Caco-2 (cell line): ENCODE measurements around the gene MRPL45. TPM values are rescaled to one million over a fixed set of nuclear protein-coding genes. Genes with fewer than 3 reads are reported as not detected.

Source experiments
- BruUV-seq: library from RNA; stranded (reverse); fragments of 400-500 nt; replicated peaks from 2 replicates; lab custom pipeline; 2021; lab: Mats Ljungman, UMichigan
- CTCF ChIA-PET: fragments of 300-600 bp; sonication (Branson Sonifier 250); formaldehyde crosslinking; loops from one replicate; lab custom pipeline; 2022; ENCODE audit warnings: antibody characterized with exemption; lab: Charles Lee
- POLR2A ChIA-PET: fragments of 300-600 bp; sonication (Branson Sonifier 250); formaldehyde crosslinking; loops from one replicate; lab custom pipeline; 2022; ENCODE audit warnings: antibody characterized with exemption; lab: Charles Lee
- DNase-seq, 2 experiments: peaks; one replicate each; pipeline versions ENCODE4 v3.0.0 to v3.0.0-alpha.2; 2020 to 2022
- H3K27me3 ChIP-seq: replicated peaks from 2 replicates; pipeline ENCODE4 v1.6.0; 2011; ENCODE audit warnings: low read length; ENCODE audit not compliant: control insufficient read depth, insufficient read depth
- H3K36me3 ChIP-seq: 2 replicates; pipeline ENCODE4 v1.5.1; 2011; ENCODE audit warnings: low read length; ENCODE audit not compliant: control insufficient read depth, insufficient read depth
- H3K4me1 ChIP-seq: fragments of 250-450 bp; sonication (Bioruptor Pico); 2 replicates; pipeline ENCODE4 v1.5.1; 2020; ENCODE audit warnings: mild to moderate bottlenecking
- H3K4me3 ChIP-seq: 2 replicates; pipeline ENCODE4 v1.5.1; 2011; ENCODE audit warnings: low read depth, mild to moderate bottlenecking, control low read depth, low read length
- H3K9me3 ChIP-seq: fragments of 250-450 bp; sonication (Bioruptor Pico); 2 replicates; pipeline ENCODE4 v1.5.1; 2020; ENCODE audit warnings: mild to moderate bottlenecking, moderate library complexity
- H3K27ac Mint-ChIP-seq: one replicate; pipeline ENCODE4 v1.8.0; 2022; ENCODE audit warnings: mixed read lengths; ENCODE audit not compliant: unreplicated experiment
- H3K27me3 Mint-ChIP-seq: one replicate; pipeline ENCODE4 v1.8.0; 2022; ENCODE audit warnings: mixed read lengths; ENCODE audit not compliant: insufficient read depth, unreplicated experiment
- H3K36me3 Mint-ChIP-seq: one replicate; pipeline ENCODE4 v1.8.0; 2022; ENCODE audit warnings: mild to moderate bottlenecking, mixed read lengths; ENCODE audit not compliant: insufficient read depth, unreplicated experiment
- H3K4me1 Mint-ChIP-seq: one replicate; pipeline ENCODE4 v1.8.0; 2022; ENCODE audit warnings: low read depth, mixed read lengths; ENCODE audit not compliant: unreplicated experiment
- H3K4me3 Mint-ChIP-seq: one replicate; pipeline ENCODE4 v1.8.0; 2022; ENCODE audit warnings: mild to moderate bottlenecking, moderate library complexity, mixed read lengths; ENCODE audit not compliant: unreplicated experiment
- H3K9me3 Mint-ChIP-seq: one replicate; pipeline ENCODE4 v1.8.0; 2022; ENCODE audit warnings: mixed read lengths; ENCODE audit not compliant: unreplicated experiment
- CTCF ChIP-seq, 2 experiments: fragments of 200-600 bp in 1 of 2; IDR thresholded peaks; 1 replicate in 1 of 2; 2 replicates in 1 of 2; pipeline versions ENCODE4 v1.5.1 to v1.8.0; 2011 to 2022; ENCODE audit warnings: antibody characterized with exemption in 1 of 2, control low read depth in 1 of 2, inconsistent platforms in 1 of 2, low read depth in 1 of 2, low read length in 1 of 2, mild to moderate bottlenecking in 1 of 2, moderate library complexity in 1 of 2; ENCODE audit not compliant: insufficient read depth in 1 of 2, severe bottlenecking in 1 of 2, unreplicated experiment in 1 of 2
- intact Hi-C: fragments of 100-400 bp; cut with micrococcal nuclease; formaldehyde crosslinking; loops from one replicate; pipeline ENCODE4 v1.10.0; 2022; ENCODE audit not compliant: unreplicated experiment
- total RNA-seq: library from RNA; stranded (reverse); gene quantifications from 2 replicates; pipeline ENCODE4 v1.2.3, GENCODE V29; 2022

The MRPL45 gene
- total RNA-seq, 1 experiment from 2014 or later: 83.6 TPM

- no peaks in the 10 kb centered on the region for H3K27me3 ChIP-seq
- H3K4me3 Mint-ChIP-seq: no peak overlapping the region
- no peaks in the 10 kb centered on the region for H3K9me3 ChIP-seq
- CTCF ChIA-PET: interaction anchor here (1.2 to 2.1 kb wide), 2 partner anchors 13 to 18 kb away, joined by 3 to 12 read pairs; no protein-coding TSS in a partner anchor
- H3K9me3 Mint-ChIP-seq: no peaks in the 10 kb centered on the region
- H3K27ac Mint-ChIP-seq: no peak overlapping the region
- H3K36me3 Mint-ChIP-seq: peaks cover 17% of the 10 kb centered on the region
- no peak for TF ChIP-seq CTCF (IDR thresholded peaks at IDR 0.05; ENCODE audit: insufficient read depth in 1 of 2, low read depth in 1 of 2, low read length in 1 of 2, severe bottlenecking in 1 of 2, unreplicated experiment in 1 of 2)
- H3K4me1 Mint-ChIP-seq: peaks cover 6% of the 10 kb centered on the region
- no TSS peak for BruUV-seq
- peaks cover 3% of the 10 kb centered on the region for H3K27me3 Mint-ChIP-seq
- no peak for DNase-seq
- POLR2A ChIA-PET: no interaction called here
- no peak overlapping the region for H3K4me3 ChIP-seq
- intact Hi-C loops: no loop called here
- H3K4me1 ChIP-seq: peaks cover 2% of the 10 kb centered on the region; the same call in 1 of the 2 replicates
- H3K36me3 ChIP-seq: no peaks in the 10 kb centered on the region
These were observed 34.0 kb downstream of the MRPL45 start for GRCh38 chr17:38330941-38331411.

- intact Hi-C loops: no loop called here
- peaks cover 10% of the 10 kb centered on the region for H3K36me3 Mint-ChIP-seq
- no peak overlapping the region for H3K27ac Mint-ChIP-seq
- no peak for DNase-seq
- no peak overlapping the region for H3K4me3 ChIP-seq
- no peaks in the 10 kb centered on the region for H3K9me3 ChIP-seq
- H3K27me3 Mint-ChIP-seq: peaks cover 3% of the 10 kb centered on the region
- no TSS peak for BruUV-seq
- H3K4me1 Mint-ChIP-seq: no peaks in the 10 kb centered on the region
- no peaks in the 10 kb centered on the region for H3K36me3 ChIP-seq
- H3K4me3 Mint-ChIP-seq: no peak overlapping the region
- TF ChIP-seq CTCF (IDR thresholded peaks at IDR 0.05; ENCODE audit: insufficient read depth in 1 of 2, low read depth in 1 of 2, low read length in 1 of 2, severe bottlenecking in 1 of 2, unreplicated experiment in 1 of 2): no peak
- H3K4me1 ChIP-seq: no peaks in the 10 kb centered on the region
- H3K9me3 Mint-ChIP-seq: no peaks in the 10 kb centered on the region
- no peaks in the 10 kb centered on the region for H3K27me3 ChIP-seq
- CTCF ChIA-PET: interaction anchor here (0.8 to 2.1 kb wide), 4 partner anchors 9 to 82 kb away, joined by 3 to 12 read pairs (median 6); no protein-coding TSS in a partner anchor
- POLR2A ChIA-PET: no interaction called here
These were observed 35.8 kb downstream of the MRPL45 start for GRCh38 chr17:38332735-38333134.

- CTCF ChIA-PET: interaction anchor here (0.6 to 1.6 kb wide), 10 partner anchors 9 to 176 kb away, joined by 3 to 14 read pairs (median 6); no protein-coding TSS in a partner anchor
- TF ChIP-seq CTCF (IDR thresholded peaks at IDR 0.05; ENCODE audit: insufficient read depth in 1 of 2, low read depth in 1 of 2, low read length in 1 of 2, severe bottlenecking in 1 of 2, unreplicated experiment in 1 of 2): peak; percentile 73 to 85
- Histone ChIP-seq H3K4me1 (no peaks in the 10 kb centered on the region), H3K9me3 (no peaks in the 10 kb centered on the region), H3K36me3 (no peaks in the 10 kb centered on the region), H3K4me3 (no peak overlapping the region), H3K27me3 (no peaks in the 10 kb centered on the region)
- Mint-ChIP-seq H3K4me1 (no peaks in the 10 kb centered on the region), H3K9me3 (no peaks in the 10 kb centered on the region), H3K27ac (no peak overlapping the region), H3K4me3 (no peak overlapping the region), H3K36me3 (peaks cover 10% of the 10 kb centered on the region), H3K27me3 (peaks cover under 1% of the 10 kb centered on the region)
- BruUV-seq: no TSS peak
- POLR2A ChIA-PET: no interaction called here
- DNase-seq: peak; percentile 72 to 80
- intact Hi-C loops: no loop called here
These were observed 36.8 kb downstream of the MRPL45 start for GRCh38 chr17:38333635-38334295.
